Measurements from ENCODE around the gene MRPL17.

Gene MRPL17

GRCh38 chr11:6653656-6654055 lies 29.5 kb downstream of the MRPL17 start:
- DNase-seq, result no peak

- DNase-seq, result no peak
Measured at GRCh38 chr11:6653097-6653496, 30.0 kb downstream of the MRPL17 start.

- no peak for DNase-seq
Measured at GRCh38 chr11:6652182-6652581, 31.0 kb downstream of the MRPL17 start.

- no peak for DNase-seq
Measured at GRCh38 chr11:6650980-6651379, 32.2 kb downstream of the MRPL17 start.

DNA sequence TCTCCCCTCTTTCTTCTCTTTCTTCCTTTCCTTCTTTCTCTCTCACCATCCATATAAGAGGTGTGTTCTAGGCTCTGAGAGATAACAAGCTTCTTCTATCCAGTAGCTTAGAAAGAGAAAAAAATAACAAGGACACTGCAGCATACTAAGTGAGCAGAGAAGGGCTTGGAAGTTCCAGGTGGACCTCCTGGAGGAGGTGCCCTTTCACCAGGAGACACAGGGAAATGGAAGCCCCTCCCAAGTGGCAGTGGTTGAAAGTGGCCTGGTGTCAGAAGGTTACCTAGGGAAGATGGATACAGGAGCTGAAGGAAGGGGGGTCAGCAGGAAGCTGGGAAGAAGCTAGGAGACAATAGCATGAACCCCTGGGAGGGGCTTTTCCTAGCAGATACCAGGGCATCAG lies 33.0 kb downstream of the MRPL17 start:
- DNase-seq, result no peak

DNA sequence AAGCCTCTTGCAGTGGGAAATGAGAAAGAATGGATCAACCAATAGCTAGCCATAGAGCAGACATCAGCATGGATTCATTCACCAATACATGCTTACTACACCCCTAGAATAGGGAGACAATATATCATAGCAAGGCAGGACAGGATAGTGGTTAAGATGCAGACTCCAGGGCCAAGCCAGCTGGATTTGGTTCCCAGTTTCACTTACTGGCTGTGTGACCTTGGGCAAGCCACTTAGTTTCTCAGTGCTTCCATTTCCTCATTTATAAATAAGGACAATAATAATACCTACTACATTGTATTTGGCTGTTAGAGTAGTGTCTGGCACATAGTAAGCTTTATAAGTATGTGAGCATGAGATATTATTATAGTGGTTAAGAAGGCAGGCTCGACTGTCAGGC lies 34.6 kb downstream of the MRPL17 start:
- DNase-seq, result no peak

DNA sequence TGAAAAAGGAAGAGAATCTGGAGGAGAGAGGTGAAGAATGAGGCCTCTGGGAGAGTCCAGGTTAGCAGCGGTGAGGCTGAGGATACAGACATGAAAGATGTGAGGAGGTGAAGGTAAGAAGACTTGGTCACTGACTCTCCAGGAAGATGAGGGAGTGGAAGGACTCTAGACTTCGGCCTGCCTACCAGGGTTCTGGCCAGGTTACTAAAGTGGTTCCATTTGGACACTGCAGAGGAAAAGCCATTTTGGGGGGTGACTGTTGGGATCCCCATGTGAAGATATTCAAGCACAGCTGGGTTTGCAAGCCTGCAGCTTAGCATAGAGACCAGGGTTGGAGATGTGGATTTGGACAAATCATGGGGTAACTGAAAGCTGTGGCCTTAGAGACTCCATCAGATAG lies 35.3 kb downstream of the MRPL17 start:
- no peak for DNase-seq

DNA sequence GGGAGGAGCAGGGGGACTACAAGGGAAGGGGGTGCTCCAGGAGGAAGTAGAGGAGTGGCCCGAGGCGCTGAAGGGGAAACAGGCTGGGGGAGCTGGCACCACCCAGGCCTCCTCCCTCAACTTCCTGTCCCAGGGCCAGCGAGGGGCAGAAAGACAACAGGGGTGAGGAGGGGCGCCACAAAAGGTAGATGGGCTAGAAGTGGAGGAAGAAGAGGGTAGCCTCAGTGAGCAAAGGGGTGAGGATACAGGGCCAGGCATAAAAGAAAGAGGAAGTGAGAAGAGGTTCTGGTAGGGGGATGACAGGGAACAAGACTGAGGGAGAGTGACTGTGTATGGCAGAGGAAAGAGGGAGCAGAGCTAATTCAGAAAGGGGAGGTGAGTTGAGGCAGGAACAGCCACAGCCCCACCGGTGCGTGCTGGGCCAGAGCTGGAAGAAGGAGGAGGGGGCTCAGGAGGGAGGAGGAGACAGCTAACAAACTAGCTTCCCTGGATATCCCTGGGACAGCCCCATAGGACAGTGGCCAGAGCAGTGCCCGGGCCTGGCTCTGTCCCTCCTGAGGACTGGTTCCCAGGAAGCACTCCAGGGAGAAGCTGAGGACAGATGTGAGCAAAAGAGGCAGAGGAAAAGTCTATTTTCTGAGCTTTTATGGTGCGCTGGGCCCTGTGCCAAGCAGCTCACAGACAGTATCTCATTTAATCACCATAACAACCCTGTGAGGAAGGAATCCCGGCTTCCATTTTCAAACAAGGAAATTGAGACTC lies 36.0 kb downstream of the MRPL17 start:
- DNase-seq, result peak; percentile 16

DNA sequence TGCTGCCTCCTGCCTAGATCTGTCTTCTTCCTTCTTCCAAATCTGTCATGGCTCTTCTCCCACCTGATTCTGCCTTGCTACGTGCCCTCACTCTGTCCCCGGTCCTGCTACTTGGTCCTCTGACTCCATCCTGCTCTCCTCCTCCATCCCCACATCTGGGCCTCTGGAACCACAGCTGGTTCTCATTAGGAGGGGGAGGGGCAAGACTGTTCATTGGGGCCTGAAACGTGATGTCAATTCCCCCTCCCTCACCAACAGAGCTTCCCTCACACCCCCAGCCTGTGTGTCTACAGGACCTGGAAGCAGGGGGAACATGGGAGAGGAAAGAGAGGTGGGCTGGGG lies 36.6 kb downstream of the MRPL17 start:
- DNase-seq, result no peak

- DNase-seq, result no peak
Measured at GRCh38 chr11:6646071-6646470, 37.1 kb downstream of the MRPL17 start.

- DNase-seq, result no peak
Measured at GRCh38 chr11:6642957-6643356, 40.2 kb downstream of the MRPL17 start.

DNA sequence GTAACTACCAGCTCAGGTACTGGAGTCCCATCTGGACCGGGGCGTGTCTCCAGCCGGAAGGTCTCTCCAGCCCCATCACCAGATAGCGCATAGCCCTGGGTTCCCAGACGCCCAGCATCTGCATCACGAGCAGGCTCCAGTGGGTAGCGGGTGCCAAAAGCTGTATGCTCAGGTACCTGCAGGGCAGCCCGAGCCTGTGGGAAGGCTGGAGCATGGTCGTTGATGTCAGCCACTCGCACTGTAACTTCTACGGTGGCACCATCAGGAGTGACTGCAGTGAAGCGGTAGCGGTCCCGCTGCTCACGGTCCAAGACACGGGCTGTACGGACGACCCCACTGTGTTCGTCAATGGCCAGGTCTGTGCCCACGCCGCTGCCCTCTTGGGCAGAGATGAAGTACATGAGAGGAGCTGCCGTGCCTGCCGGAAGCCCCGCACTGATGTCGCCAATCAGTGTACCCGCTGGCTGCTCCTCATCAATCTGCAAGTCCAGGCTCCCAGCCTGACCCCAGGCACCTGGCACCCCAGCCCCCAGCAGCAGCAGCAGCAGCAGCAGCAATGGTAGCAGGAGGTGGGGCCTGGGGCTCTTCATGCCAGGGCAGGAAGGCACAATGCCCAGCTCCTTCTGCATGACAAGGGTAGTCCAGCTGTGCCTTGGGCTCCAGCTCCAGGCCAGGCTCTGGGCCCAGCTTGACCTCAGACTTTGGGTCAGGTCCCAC lies 42.0 kb downstream of the MRPL17 start:
- DNase-seq, result no peak

DNA sequence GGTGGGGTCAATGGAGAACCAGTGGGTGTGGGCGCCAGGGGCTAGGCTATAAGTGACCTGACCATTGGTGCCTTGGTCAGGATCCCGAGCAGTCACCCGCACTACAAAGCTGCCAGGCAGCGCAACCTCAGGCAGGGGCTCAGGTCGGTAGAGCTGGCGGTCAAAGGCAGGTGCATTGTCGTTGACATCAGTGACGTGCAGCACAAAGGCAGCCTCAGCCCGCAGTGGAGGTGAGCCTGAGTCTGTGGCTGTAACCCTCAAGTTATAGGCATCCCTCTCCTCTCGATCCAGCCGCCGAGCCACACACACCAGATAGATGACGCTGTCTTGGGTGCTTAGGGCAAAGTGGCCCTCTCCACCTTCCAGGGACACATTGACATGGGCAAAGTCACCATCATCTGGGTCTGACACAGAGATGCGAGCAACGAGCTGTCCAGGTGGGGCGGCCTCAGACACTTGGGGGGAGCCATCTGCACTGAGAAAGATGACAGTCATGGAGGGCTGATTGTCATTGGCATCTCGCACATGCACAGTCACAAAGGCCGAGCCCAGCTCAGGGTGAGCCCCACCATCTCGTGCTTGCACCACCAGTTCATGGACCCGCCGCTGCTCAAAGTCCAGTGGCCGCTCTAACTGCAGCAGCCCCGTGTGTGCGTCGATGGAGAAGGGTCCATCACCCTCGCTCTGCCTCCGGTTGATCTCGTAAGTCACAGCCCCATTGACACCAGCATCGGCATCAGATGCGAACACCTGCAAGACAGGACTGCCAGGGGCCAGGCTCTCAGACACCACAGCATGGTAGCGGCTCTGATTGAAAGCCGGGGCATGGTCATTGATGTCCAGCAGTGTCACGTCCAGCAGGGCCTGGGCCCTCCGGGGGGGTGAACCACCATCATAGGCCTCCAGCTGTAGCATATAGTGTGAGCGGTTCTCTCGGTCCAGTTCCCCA lies 42.8 kb downstream of the MRPL17 start:
- DNase-seq, result no peak

- no peak for DNase-seq
Measured at GRCh38 chr11:6638429-6638828, 44.7 kb downstream of the MRPL17 start.

DNA sequence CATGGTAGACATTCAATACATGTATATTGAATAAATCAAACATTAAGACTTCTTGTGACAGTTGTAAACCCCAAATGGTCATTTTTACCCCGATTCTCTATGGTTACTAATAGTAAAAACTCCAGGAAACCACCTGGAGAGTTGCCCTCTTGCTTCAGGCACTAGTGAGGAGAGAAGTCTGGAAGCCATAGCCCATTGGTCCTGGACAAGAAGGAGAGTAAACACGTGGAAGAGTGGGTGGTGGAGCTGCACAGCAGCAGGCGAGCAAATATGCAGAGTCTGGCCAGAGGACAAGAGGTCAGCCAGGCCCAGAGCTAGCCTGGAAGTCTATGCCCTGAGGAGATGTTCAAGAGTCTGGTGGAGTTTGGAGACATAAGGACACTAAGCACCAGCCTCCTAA lies 45.3 kb downstream of the MRPL17 start:
- DNase-seq, result no peak

GRCh38 chr11:6636480-6636879 lies 46.7 kb downstream of the MRPL17 start:
- DNase-seq, result no peak

GRCh38 chr11:6635082-6635932 lies 47.8 kb downstream of the MRPL17 start:
- DNase-seq, result no peak

DNA sequence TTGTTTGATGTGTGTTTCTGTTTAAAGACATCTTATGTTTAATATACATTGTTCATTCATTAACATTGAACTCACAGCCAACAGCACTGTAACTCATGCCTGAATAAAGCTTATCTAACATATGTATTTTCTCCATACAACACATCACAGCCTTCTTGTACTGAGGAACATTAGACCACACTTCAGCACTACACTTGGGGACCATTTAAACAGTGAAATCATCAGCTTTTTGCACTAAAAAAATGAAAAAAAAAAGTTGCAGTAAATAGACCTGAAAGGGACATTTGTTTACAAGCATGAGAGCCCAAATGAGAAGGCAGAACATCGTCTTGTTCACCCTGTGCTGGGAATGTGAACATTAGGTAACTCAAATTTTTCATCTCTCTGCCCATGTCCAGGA lies 48.6 kb downstream of the MRPL17 start:
- no peak for DNase-seq

DNA sequence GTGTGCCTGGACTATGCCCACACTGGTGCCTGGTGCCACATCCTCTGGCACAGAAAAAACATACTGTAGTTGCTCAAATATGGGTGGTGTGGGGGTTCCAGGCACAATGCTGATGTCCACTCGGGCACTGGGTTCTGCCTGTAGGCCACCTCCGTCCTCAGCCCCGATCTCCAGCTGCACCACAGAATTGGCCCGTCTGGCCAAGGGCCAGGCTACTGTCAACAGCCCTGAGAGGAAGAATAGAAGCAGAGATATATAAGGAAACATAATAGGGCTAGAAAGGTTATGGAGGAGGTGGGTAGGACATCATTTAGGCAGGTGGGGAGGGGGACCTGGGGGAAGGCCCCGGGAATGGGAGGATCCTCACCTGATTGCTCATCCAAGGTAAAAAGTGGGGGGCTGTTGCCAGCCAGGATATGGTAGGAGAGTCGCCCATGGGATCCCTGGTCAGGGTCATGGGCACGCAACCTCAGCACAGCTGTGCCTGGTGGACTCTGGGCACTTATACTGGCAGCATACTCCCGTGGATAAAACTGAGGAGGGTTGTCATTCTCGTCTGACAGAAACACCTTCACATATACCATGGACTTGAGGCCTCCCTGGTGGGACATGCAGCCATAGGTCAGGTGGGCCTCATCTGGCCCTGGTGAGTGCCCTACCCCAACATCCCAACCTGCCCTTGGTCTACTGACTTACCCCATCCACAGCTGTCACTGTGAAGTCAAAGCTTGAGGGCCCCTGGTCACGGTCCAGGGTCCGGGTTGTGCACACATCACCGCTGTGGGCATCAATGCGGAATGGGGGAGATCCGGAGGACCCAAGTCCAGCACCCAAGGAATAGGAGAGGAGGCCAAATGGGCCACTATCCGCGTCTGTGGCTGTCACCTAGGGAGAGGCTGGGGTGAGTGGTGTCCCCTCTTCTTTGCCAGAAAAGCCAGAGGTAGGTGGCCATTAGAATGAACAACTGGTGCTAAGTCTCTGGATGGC lies 49.4 kb downstream of the MRPL17 start:
- DNase-seq, result no peak

DNA sequence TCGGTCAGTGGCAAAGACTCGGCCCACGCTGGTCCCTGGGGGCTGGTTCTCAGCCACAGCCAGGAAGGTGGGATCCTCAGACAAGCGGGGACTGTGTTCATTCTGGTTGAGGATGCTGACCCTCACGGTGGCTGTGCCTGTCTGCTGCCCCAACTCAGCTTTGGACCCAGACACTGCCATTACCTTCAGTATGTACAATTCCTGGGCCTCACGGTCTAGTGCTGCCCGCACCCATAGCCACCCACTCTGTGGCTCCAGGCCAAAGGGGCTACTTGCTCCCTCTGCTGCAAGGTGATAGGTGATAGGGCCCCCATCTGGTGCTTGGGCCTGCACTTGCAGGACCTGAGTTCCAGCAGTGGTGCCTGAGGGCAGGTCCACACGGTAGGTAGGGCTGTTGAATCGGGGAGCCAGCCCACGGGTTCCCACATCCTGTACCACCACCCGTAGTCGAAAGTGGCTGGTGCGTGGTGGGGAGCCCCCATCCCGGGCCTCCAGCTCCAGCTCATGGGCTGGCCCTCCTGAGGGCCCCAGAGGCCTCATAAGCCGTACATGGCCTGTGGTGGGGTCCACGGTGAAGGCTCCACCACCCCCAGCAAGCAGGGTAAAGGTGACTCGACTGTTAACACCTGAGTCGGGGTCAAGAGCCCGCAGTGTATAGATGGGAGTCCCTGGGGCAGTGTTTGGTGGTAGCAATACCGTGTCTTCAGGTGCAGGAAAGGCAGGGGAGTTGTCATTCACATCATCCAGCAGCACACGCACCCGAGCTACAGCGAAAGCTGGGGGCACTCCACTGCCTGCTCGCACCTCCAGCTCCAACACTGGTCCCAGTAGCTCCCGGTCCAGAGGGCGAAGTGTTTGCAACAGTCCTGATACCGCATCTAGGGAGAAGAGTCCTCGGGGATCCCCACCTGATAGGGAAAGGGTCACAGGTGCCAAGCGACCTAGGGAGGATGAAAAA lies 50.7 kb downstream of the MRPL17 start:
- DNase-seq, result no peak
